DOHH2 (cell line): Measurements from ENCODE around the gene CABLES1.

Experiments used
- H3F3A ChIP-seq: fragments of 200-600 bp; sonication (generic), shearing (Covaris generic); 2 replicates; pipeline ENCODE4 v1.6.0; 2016; ENCODE audit warnings: antibody characterized with exemption, mild to moderate bottlenecking; ENCODE audit not compliant: control insufficient read depth, insufficient read depth
- H3K27ac ChIP-seq: fragments of 200-600 bp; sonication (generic); 2 replicates; pipeline ENCODE4 v1.5.1; 2014; ENCODE audit warnings: low read depth, mild to moderate bottlenecking, low read length, moderate library complexity
- H3K27me3 ChIP-seq: fragments of 200-600 bp; sonication (generic); 2 replicates; pipeline ENCODE4 v1.6.1; 2014; ENCODE audit warnings: mild to moderate bottlenecking, low read length, mixed read lengths; ENCODE audit not compliant: control insufficient read depth
- H3K36me3 ChIP-seq: fragments of 200-600 bp; sonication (generic); 2 replicates; pipeline ENCODE4 v1.6.1; 2014; ENCODE audit warnings: mild to moderate bottlenecking, low read length, moderate library complexity, mixed read lengths; ENCODE audit not compliant: control insufficient read depth
- H3K4me1 ChIP-seq: fragments of 200-600 bp; sonication (generic); 2 replicates; pipeline ENCODE4 v1.6.1; 2014; ENCODE audit warnings: mild to moderate bottlenecking, low read length, mixed read lengths; ENCODE audit not compliant: control insufficient read depth
- H3K4me2 ChIP-seq: fragments of 200-600 bp; sonication (generic); 2 replicates; pipeline ENCODE4 v1.6.0; 2014; ENCODE audit warnings: mild to moderate bottlenecking, low read length, moderate library complexity
- H3K4me3 ChIP-seq: fragments of 200-600 bp; sonication (generic); 2 replicates; pipeline ENCODE4 v1.5.1; 2014; ENCODE audit warnings: mild to moderate bottlenecking, low read length, mixed read lengths
- H3K79me2 ChIP-seq: fragments of 200-600 bp; sonication (generic); 2 replicates; pipeline ENCODE4 v1.6.1; 2014; ENCODE audit warnings: mild to moderate bottlenecking, low read length, mixed read lengths; ENCODE audit not compliant: control insufficient read depth
- H3K9me2 ChIP-seq: fragments of 200-600 bp; sonication (generic); replicated peaks from 2 replicates; pipeline ENCODE4 v1.6.1; 2014; ENCODE audit warnings: mild to moderate bottlenecking, low read length, mixed read lengths; ENCODE audit not compliant: control insufficient read depth
- H3K9me3 ChIP-seq: fragments of 200-600 bp; sonication (generic); 2 replicates; pipeline ENCODE4 v1.6.1; 2014; ENCODE audit warnings: antibody characterized with exemption, low read length, mixed read lengths; ENCODE audit not compliant: control insufficient read depth, insufficient read depth
- H4K20me1 ChIP-seq: fragments of 200-600 bp; sonication (generic); 2 replicates; pipeline ENCODE4 v1.6.0; 2014; ENCODE audit warnings: low read depth, mild to moderate bottlenecking, antibody characterized with exemption, low read length, moderate library complexity; ENCODE audit not compliant: control insufficient read depth, insufficient read depth
- CTCF ChIP-seq: fragments of 200-600 bp; sonication (generic); IDR thresholded peaks from one replicate; pipeline ENCODE4 v1.5.1; 2014; ENCODE audit warnings: antibody characterized with exemption, mild to moderate bottlenecking, low read depth, low read length; ENCODE audit not compliant: poor library complexity, severe bottlenecking
- EZH2phosphoT487 ChIP-seq: fragments of 200-600 bp; sonication (generic); IDR thresholded peaks from 2 replicates; pipeline ENCODE4 v1.6.1; 2017; ENCODE audit warnings: borderline replicate concordance, mild to moderate bottlenecking, antibody characterized with exemption, low read length, moderate library complexity, mixed read lengths

The CABLES1 gene

GRCh38 chr18:23223641-23224040 lies 88.4 kb downstream of the CABLES1 start:
- Histone ChIP-seq H3K79me2 (no peaks in the 10 kb centered on the region), H3K9me3 (no peaks in the 10 kb centered on the region), H3K4me3 (no peak overlapping the region), H4K20me1 (no peaks in the 10 kb centered on the region), H3F3A (peaks cover 9% of the 10 kb centered on the region), H3K36me3 (peaks cover 3% of the 10 kb centered on the region; the same call in 1 of the 2 replicates), H3K27me3 (no peaks in the 10 kb centered on the region), H3K9me2 (no peaks in the 10 kb centered on the region), H3K4me2 (peak overlapping the region; percentile 73), H3K4me1 (peaks cover 69% of the 10 kb centered on the region), H3K27ac (peak overlapping the region; percentile 61; the same call in 1 of the 2 replicates)
- TF ChIP-seq EZH2phosphoT487: no peak
- TF ChIP-seq CTCF: no peak

GRCh38 chr18:23225503-23225902 lies 90.2 kb downstream of the CABLES1 start:
- no peaks in the 10 kb centered on the region for H4K20me1 ChIP-seq
- H3K9me2 ChIP-seq: no peaks in the 10 kb centered on the region
- no peak for TF ChIP-seq CTCF
- TF ChIP-seq EZH2phosphoT487: no peak
- peak overlapping the region; percentile 73 for H3K4me2 ChIP-seq
- no peaks in the 10 kb centered on the region for H3K9me3 ChIP-seq
- H3K36me3 ChIP-seq: peaks cover 3% of the 10 kb centered on the region
- H3K4me1 ChIP-seq: peaks cover 88% of the 10 kb centered on the region
- H3K27me3 ChIP-seq: no peaks in the 10 kb centered on the region
- H3K79me2 ChIP-seq: no peaks in the 10 kb centered on the region
- H3K4me3 ChIP-seq: peak overlapping the region; percentile 24; the same call in 1 of the 2 replicates
- H3F3A ChIP-seq: peaks cover 20% of the 10 kb centered on the region
- peak overlapping the region; percentile 61 for H3K27ac ChIP-seq

- no peak for TF ChIP-seq EZH2phosphoT487
- no peak for TF ChIP-seq CTCF
- Histone ChIP-seq H3K79me2 (no peaks in the 10 kb centered on the region), H3K27ac (peak overlapping the region; percentile 93), H3K9me2 (no peaks in the 10 kb centered on the region), H3K4me1 (peaks cover 95% of the 10 kb centered on the region), H4K20me1 (no peaks in the 10 kb centered on the region), H3K4me2 (no peak overlapping the region), H3K9me3 (no peaks in the 10 kb centered on the region), H3K27me3 (no peaks in the 10 kb centered on the region), H3K4me3 (no peak overlapping the region), H3F3A (peaks cover 25% of the 10 kb centered on the region), H3K36me3 (peaks cover 7% of the 10 kb centered on the region)
Observed at GRCh38 chr18:23226391-23226790, 91.1 kb downstream of the CABLES1 start.
